Transverse colon (tissue), 3 donors: ENCODE data around the gene FIZ1.

Source experiments
- POLR2A ChIP-seq: fragments of 450-650 bp; IDR thresholded peaks from one replicate; pipeline ENCODE4 v1.6.1; 2016; ENCODE audit warnings: antibody characterized with exemption, mild to moderate bottlenecking, moderate library complexity
- TF ChIP-seq, protein P1 (sequence below), 5 experiments: fragments of 200-600 bp in 3 of 5; fragments of 450-650 bp in 2 of 5; sonication (generic) in 3 of 5; IDR thresholded peaks; 1 replicate in 2 of 5; 2 replicates in 3 of 5; pipeline ENCODE4 v1.5.1; 2016 to 2017; ENCODE audit warnings: antibody characterized with exemption in 5 of 5, inconsistent platforms in 3 of 5, mild to moderate bottlenecking in 2 of 5, moderate library complexity in 1 of 5

DNA sequence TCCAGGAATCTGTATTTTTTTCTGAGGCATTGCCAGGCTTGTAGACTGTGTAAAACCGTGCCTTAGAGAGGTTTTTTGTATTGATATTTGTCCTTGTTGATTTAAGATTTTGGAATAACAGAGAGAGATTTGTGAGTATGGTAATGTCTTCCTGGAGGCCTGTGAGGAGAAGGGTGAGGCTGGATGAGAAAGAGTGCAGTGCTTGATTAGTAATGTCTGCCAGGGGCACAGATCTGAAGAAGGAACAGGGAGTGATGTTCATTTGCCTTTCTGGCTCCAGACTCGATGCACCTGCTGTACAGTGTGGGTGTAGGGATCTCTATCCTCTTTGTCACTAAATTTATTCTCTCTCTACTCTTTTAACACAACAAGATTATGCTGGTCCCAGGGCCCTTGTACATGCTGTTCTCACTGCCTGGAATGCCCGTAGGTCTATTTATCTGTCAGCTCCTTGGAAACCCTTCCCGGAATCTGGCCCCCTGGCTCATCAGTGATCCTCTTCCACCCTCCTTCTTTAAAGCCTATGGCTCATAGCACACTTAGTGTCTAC is 4.2 kb downstream of the FIZ1 start:
- TF ChIP-seq, protein P1, sequence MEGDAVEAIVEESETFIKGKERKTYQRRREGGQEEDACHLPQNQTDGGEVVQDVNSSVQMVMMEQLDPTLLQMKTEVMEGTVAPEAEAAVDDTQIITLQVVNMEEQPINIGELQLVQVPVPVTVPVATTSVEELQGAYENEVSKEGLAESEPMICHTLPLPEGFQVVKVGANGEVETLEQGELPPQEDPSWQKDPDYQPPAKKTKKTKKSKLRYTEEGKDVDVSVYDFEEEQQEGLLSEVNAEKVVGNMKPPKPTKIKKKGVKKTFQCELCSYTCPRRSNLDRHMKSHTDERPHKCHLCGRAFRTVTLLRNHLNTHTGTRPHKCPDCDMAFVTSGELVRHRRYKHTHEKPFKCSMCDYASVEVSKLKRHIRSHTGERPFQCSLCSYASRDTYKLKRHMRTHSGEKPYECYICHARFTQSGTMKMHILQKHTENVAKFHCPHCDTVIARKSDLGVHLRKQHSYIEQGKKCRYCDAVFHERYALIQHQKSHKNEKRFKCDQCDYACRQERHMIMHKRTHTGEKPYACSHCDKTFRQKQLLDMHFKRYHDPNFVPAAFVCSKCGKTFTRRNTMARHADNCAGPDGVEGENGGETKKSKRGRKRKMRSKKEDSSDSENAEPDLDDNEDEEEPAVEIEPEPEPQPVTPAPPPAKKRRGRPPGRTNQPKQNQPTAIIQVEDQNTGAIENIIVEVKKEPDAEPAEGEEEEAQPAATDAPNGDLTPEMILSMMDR (IDR thresholded peaks at IDR 0.05): no peak
- no peak for TF ChIP-seq POLR2A
